ENCODE results near the gene SLC16A4. TPM values are rescaled to one million over a fixed set of nuclear protein-coding genes. Genes with fewer than 3 reads are reported as not detected.
A peak's percentile ranks its signal among the peaks of the same experiment; 100 is the strongest.

SLC16A4 gene
- total RNA-seq, 1 experiment from 2014 or later: 0.46 TPM

DNA sequence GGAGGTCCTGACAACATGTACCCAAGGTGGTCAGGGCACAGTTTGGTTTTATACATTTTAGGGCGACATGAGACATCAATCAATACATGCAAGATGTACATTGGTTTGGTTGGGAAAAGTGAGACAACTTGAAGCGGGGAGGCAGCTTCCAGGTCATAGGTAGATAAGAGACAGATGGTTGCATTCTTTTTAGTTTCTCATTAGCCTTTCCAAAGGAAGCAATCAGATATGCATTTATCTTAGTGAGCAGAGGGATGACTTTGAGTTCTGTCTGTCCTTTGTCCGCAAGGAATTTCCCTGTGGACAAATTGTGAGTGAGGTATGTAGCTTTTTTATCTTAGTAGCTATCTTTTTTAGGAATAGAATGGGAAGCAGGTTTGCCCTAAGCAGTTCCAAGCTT is 62.1 kb downstream of the SLC16A4 start:
- H3K4me3 ChIP-seq (ENCODE audit: low read depth in 2 of 2, low read length in 2 of 2): no peak overlapping the region
- no TSS peak for BruUV-seq (replicated peaks)
- no peak for DNase-seq (ENCODE audit: low read depth, low spot score)
- H3K36me3 ChIP-seq (ENCODE audit: control insufficient read depth, insufficient read depth, low read length): no peaks in the 10 kb centered on the region
- no peak overlapping the region for H3K27ac ChIP-seq (ENCODE audit: low read length)
- H3K4me1 ChIP-seq (ENCODE audit: control insufficient read depth, insufficient read depth, low read length): no peaks in the 10 kb centered on the region
- intact Hi-C loops (cut with micrococcal nuclease; ENCODE audit: unreplicated experiment): no loop called here
- ChIA-PET CTCF (no interaction called here), POLR2A (interaction anchor here (0.6 kb wide), 1 partner anchor 14 kb away, joined by 9 read pairs; no protein-coding TSS in a partner anchor)
- no peaks in the 10 kb centered on the region for H3K9me3 ChIP-seq (ENCODE audit: control insufficient read depth, insufficient read depth, low read depth, low read length)
- no peaks in the 10 kb centered on the region for H3K27me3 ChIP-seq (ENCODE audit: control insufficient read depth, insufficient read depth, low read length)
- ATAC-seq: no peak
- TF ChIP-seq SIN3A (IDR thresholded peaks at IDR 0.05; ENCODE audit: borderline replicate concordance, insufficient read depth, low read depth, low read length): no peak
- TF ChIP-seq TCF7L2 (IDR thresholded peaks at IDR 0.05; ENCODE audit: low read depth, low read length): no peak
- TF ChIP-seq POLR2AphosphoS5 (IDR thresholded peaks at IDR 0.05; ENCODE audit: low read depth, low read length): no peak
- TF ChIP-seq, protein P1, sequence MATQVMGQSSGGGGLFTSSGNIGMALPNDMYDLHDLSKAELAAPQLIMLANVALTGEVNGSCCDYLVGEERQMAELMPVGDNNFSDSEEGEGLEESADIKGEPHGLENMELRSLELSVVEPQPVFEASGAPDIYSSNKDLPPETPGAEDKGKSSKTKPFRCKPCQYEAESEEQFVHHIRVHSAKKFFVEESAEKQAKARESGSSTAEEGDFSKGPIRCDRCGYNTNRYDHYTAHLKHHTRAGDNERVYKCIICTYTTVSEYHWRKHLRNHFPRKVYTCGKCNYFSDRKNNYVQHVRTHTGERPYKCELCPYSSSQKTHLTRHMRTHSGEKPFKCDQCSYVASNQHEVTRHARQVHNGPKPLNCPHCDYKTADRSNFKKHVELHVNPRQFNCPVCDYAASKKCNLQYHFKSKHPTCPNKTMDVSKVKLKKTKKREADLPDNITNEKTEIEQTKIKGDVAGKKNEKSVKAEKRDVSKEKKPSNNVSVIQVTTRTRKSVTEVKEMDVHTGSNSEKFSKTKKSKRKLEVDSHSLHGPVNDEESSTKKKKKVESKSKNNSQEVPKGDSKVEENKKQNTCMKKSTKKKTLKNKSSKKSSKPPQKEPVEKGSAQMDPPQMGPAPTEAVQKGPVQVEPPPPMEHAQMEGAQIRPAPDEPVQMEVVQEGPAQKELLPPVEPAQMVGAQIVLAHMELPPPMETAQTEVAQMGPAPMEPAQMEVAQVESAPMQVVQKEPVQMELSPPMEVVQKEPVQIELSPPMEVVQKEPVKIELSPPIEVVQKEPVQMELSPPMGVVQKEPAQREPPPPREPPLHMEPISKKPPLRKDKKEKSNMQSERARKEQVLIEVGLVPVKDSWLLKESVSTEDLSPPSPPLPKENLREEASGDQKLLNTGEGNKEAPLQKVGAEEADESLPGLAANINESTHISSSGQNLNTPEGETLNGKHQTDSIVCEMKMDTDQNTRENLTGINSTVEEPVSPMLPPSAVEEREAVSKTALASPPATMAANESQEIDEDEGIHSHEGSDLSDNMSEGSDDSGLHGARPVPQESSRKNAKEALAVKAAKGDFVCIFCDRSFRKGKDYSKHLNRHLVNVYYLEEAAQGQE (IDR thresholded peaks at IDR 0.05; ENCODE audit: insufficient read depth in 1 of 2, low read depth in 2 of 2, low read length in 1 of 2): no peak
- TF ChIP-seq, protein P2, sequence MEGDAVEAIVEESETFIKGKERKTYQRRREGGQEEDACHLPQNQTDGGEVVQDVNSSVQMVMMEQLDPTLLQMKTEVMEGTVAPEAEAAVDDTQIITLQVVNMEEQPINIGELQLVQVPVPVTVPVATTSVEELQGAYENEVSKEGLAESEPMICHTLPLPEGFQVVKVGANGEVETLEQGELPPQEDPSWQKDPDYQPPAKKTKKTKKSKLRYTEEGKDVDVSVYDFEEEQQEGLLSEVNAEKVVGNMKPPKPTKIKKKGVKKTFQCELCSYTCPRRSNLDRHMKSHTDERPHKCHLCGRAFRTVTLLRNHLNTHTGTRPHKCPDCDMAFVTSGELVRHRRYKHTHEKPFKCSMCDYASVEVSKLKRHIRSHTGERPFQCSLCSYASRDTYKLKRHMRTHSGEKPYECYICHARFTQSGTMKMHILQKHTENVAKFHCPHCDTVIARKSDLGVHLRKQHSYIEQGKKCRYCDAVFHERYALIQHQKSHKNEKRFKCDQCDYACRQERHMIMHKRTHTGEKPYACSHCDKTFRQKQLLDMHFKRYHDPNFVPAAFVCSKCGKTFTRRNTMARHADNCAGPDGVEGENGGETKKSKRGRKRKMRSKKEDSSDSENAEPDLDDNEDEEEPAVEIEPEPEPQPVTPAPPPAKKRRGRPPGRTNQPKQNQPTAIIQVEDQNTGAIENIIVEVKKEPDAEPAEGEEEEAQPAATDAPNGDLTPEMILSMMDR (IDR thresholded peaks at IDR 0.05): no peak
- in situ Hi-C loops (cut with HindIII; ENCODE audit: low pct_unique_long_range_greater_than_20kb, low sequenced_read_pairs): no loop called here

DNA sequence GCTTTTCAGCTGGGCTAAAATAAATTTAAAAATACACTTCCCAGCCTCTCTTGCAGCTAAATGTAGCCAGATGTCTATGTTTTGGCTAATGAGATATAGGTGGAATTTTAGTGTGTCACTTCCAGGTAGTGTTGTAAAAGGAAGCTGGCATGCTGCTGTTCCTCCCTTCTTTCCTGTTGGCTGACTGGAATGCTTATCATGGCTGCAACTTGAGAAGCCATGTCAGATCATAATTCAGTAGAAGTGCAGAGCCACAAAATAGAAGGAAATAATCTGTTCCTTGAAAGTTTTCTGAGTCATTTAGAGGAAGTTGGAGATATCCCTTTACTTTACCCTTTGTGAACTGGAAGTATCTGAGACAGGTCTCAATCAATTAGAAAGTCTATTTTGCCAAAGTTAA is 62.6 kb downstream of the SLC16A4 start:
- Histone ChIP-seq H3K36me3 (ENCODE audit: control insufficient read depth, insufficient read depth, low read length) (no peaks in the 10 kb centered on the region), H3K27ac (ENCODE audit: low read length) (peak overlapping the region; percentile 17; the same call in 1 of the 2 replicates), H3K27me3 (ENCODE audit: control insufficient read depth, insufficient read depth, low read length) (no peaks in the 10 kb centered on the region), H3K4me1 (ENCODE audit: control insufficient read depth, insufficient read depth, low read length) (no peaks in the 10 kb centered on the region), H3K4me3 (ENCODE audit: low read depth in 2 of 2, low read length in 2 of 2) (no peak overlapping the region), H3K9me3 (ENCODE audit: control insufficient read depth, insufficient read depth, low read depth, low read length) (no peaks in the 10 kb centered on the region)
- POLR2A ChIA-PET: interaction anchor here (0.6 kb wide), 1 partner anchor 14 kb away, joined by 9 read pairs; no protein-coding TSS in a partner anchor
- in situ Hi-C loops (cut with HindIII; ENCODE audit: low pct_unique_long_range_greater_than_20kb, low sequenced_read_pairs): no loop called here
- BruUV-seq (replicated peaks): no TSS peak
- DNase-seq (ENCODE audit: low read depth, low spot score) (no peak), ATAC-seq (no peak)
- TF ChIP-seq TCF7L2 (IDR thresholded peaks at IDR 0.05; ENCODE audit: low read depth, low read length) (no peak), SIN3A (IDR thresholded peaks at IDR 0.05; ENCODE audit: borderline replicate concordance, insufficient read depth, low read depth, low read length) (no peak), POLR2AphosphoS5 (IDR thresholded peaks at IDR 0.05; ENCODE audit: low read depth, low read length) (no peak)
- TF ChIP-seq, protein P1 (IDR thresholded peaks at IDR 0.05; ENCODE audit: insufficient read depth in 1 of 2, low read depth in 2 of 2, low read length in 1 of 2): no peak
- TF ChIP-seq, protein P2 (IDR thresholded peaks at IDR 0.05): no peak
- CTCF ChIA-PET: no interaction called here
- intact Hi-C loops (cut with micrococcal nuclease; ENCODE audit: unreplicated experiment): no loop called here
